Stimulated activated CD4-positive, alpha-beta T cell treated with anti-CD3 and anti-CD28 coated beads, TNF-alpha, amount 100 ng/mL, for 48 hours (primary cell): ENCODE results near the gene DPF3.

Experiments
- DNase-seq, 3 donors: peaks; one replicate each; pipeline ENCODE4 v3.0.0-alpha.2; 2020; ENCODE audit warnings: low read depth in 3 of 3

DPF3 gene

GRCh38 chr14:72715850-72716228 lies 178.1 kb downstream of the DPF3 start:
- no peak for DNase-seq

GRCh38 chr14:72715215-72715849 lies 178.6 kb downstream of the DPF3 start:
- no peak for DNase-seq

GRCh38 chr14:72714871-72715214 lies 179.1 kb downstream of the DPF3 start:
- DNase-seq = no peak

GRCh38 chr14:72714094-72714493 lies 179.8 kb downstream of the DPF3 start:
- DNase-seq = no peak

GRCh38 chr14:72711936-72712335 lies 182.0 kb downstream of the DPF3 start:
- no peak for DNase-seq

GRCh38 chr14:72709916-72710611 lies 183.8 kb downstream of the DPF3 start:
- DNase-seq = no peak

GRCh38 chr14:72708708-72709475 lies 185.0 kb downstream of the DPF3 start:
- no peak for DNase-seq

- no peak for DNase-seq
Observed at GRCh38 chr14:72708222-72708621, 185.7 kb downstream of the DPF3 start.

- DNase-seq = no peak
Observed at GRCh38 chr14:72706485-72706884, 187.4 kb downstream of the DPF3 start.

- no peak for DNase-seq
Observed at GRCh38 chr14:72704502-72704901, 189.4 kb downstream of the DPF3 start.

GRCh38 chr14:72701605-72702004 lies 192.3 kb downstream of the DPF3 start:
- DNase-seq = no peak

- DNase-seq = no peak
Observed at GRCh38 chr14:72701237-72701565, 192.7 kb downstream of the DPF3 start.

GRCh38 chr14:72700338-72701236 lies 193.3 kb downstream of the DPF3 start:
- no peak for DNase-seq

- DNase-seq = no peak
Observed at GRCh38 chr14:72699852-72700257, 194.0 kb downstream of the DPF3 start.

- DNase-seq = no peak
Observed at GRCh38 chr14:72699443-72699842, 194.5 kb downstream of the DPF3 start.

GRCh38 chr14:72692696-72693095 lies 201.2 kb downstream of the DPF3 start:
- no peak for DNase-seq

- no peak for DNase-seq
Observed at GRCh38 chr14:72690324-72690723, 203.6 kb downstream of the DPF3 start.

GRCh38 chr14:72688990-72689671 lies 204.8 kb downstream of the DPF3 start:
- DNase-seq = no peak

- no peak for DNase-seq
Observed at GRCh38 chr14:72686832-72687231, 207.1 kb downstream of the DPF3 start.

- DNase-seq = no peak
Observed at GRCh38 chr14:72686101-72686500, 207.8 kb downstream of the DPF3 start.

GRCh38 chr14:72685456-72685855 lies 208.4 kb downstream of the DPF3 start:
- DNase-seq = no peak

GRCh38 chr14:72683787-72684186 lies 210.1 kb downstream of the DPF3 start:
- DNase-seq = no peak
